ENCODE data around the gene ASB1.

GRCh38 chr2:238473014-238473413 is 46.3 kb downstream of the ASB1 start:
- no peak for TF ChIP-seq TAF1 (IDR thresholded peaks at IDR 0.05; ENCODE audit: borderline replicate concordance, low read depth, low read length)
- no peak for TF ChIP-seq POLR2AphosphoS5 (IDR thresholded peaks at IDR 0.05; ENCODE audit: low read depth, low read length)

All from GM12892 (cell line).